ENCODE measurements around the gene NIPAL3. TPM values are rescaled to one million over a fixed set of nuclear protein-coding genes. Genes with fewer than 3 reads are reported as not detected.
"Not testable (repeated sequence)": the region's sequence is repeated elsewhere in the genome, so short reads cannot be mapped to it uniquely, and the experiment has no call there.

The NIPAL3 gene
- total RNA-seq, 1 experiment from 2014 or later = 44.1 TPM

GRCh38 chr1:24438423-24438901 lies 22.9 kb downstream of the NIPAL3 start:
- no peaks in the 10 kb centered on the region for H3K27me3 ChIP-seq
- H3K4me3 ChIP-seq = no peak overlapping the region
- no peak for DNase-seq
- no peaks in the 10 kb centered on the region for H3K9me3 ChIP-seq
- peaks cover 14% of the 10 kb centered on the region for H3K36me3 ChIP-seq

GRCh38 chr1:24440436-24440835 lies 24.8 kb downstream of the NIPAL3 start:
- Histone ChIP-seq H3K9me3 (no peaks in the 10 kb centered on the region), H3K36me3 (peaks cover 24% of the 10 kb centered on the region), H3K4me3 (no peak overlapping the region), H3K27me3 (no peaks in the 10 kb centered on the region)
- no peak for DNase-seq

- DNase-seq = no peak
- no peaks in the 10 kb centered on the region for H3K27me3 ChIP-seq
- H3K4me3 ChIP-seq = no peak overlapping the region
- no peaks in the 10 kb centered on the region for H3K9me3 ChIP-seq
- H3K36me3 ChIP-seq = peaks cover 32% of the 10 kb centered on the region
Observed at GRCh38 chr1:24441480-24441879, 25.9 kb downstream of the NIPAL3 start.

GRCh38 chr1:24441996-24442668 lies 26.5 kb downstream of the NIPAL3 start:
- Histone ChIP-seq H3K36me3 (peaks cover 38% of the 10 kb centered on the region), H3K27me3 (no peaks in the 10 kb centered on the region), H3K9me3 (no peaks in the 10 kb centered on the region), H3K4me3 (no peak overlapping the region)
- no peak for DNase-seq

- H3K4me3 ChIP-seq = no peak overlapping the region
- peaks cover 38% of the 10 kb centered on the region for H3K36me3 ChIP-seq
- H3K27me3 ChIP-seq = no peaks in the 10 kb centered on the region
- DNase-seq = peak; percentile 5
- H3K9me3 ChIP-seq = no peaks in the 10 kb centered on the region
Observed at GRCh38 chr1:24442764-24443163, 27.2 kb downstream of the NIPAL3 start.

GRCh38 chr1:24443241-24443656 lies 27.6 kb downstream of the NIPAL3 start:
- no peak for DNase-seq
- peaks cover 41% of the 10 kb centered on the region for H3K36me3 ChIP-seq
- H3K27me3 ChIP-seq = no peaks in the 10 kb centered on the region
- H3K4me3 ChIP-seq = no peak overlapping the region
- H3K9me3 ChIP-seq = no peaks in the 10 kb centered on the region

- not testable (repeated sequence) for DNase-seq, H3K9me3 ChIP-seq, H3K4me3 ChIP-seq
Observed at GRCh38 chr1:24446446-24446845, 30.8 kb downstream of the NIPAL3 start.

GRCh38 chr1:24450316-24450715 lies 34.7 kb downstream of the NIPAL3 start:
- Histone ChIP-seq H3K36me3 (peaks cover 39% of the 10 kb centered on the region), H3K9me3 (no peaks in the 10 kb centered on the region)

More at GRCh38 chr1:24446446-24446845, 30.8 kb downstream of the NIPAL3 start:
- not testable (repeated sequence) for H3K27me3 ChIP-seq
- peaks cover 55% of the 10 kb centered on the region for H3K36me3 ChIP-seq

GRCh38 chr1:24450857-24451397 lies 35.3 kb downstream of the NIPAL3 start:
- H3K27me3 ChIP-seq = no peaks in the 10 kb centered on the region
- DNase-seq = peak; percentile 4
- no peaks in the 10 kb centered on the region for H3K9me3 ChIP-seq
- H3K36me3 ChIP-seq = peaks cover 36% of the 10 kb centered on the region
- H3K4me3 ChIP-seq = no peak overlapping the region

More at GRCh38 chr1:24450316-24450715, 34.7 kb downstream of the NIPAL3 start:
- DNase-seq = no peak
- Histone ChIP-seq H3K4me3 (no peak overlapping the region), H3K27me3 (no peaks in the 10 kb centered on the region)

- DNase-seq = no peak
- Histone ChIP-seq H3K9me3 (no peaks in the 10 kb centered on the region), H3K36me3 (peaks cover 30% of the 10 kb centered on the region), H3K4me3 (no peak overlapping the region), H3K27me3 (no peaks in the 10 kb centered on the region)
Observed at GRCh38 chr1:24451746-24452145, 36.1 kb downstream of the NIPAL3 start.

- H3K4me3 ChIP-seq = no peak overlapping the region
- no peak for DNase-seq
- H3K36me3 ChIP-seq = peaks cover 27% of the 10 kb centered on the region
- no peaks in the 10 kb centered on the region for H3K9me3 ChIP-seq
- no peaks in the 10 kb centered on the region for H3K27me3 ChIP-seq
Observed at GRCh38 chr1:24452922-24453485, 37.4 kb downstream of the NIPAL3 start.

- peaks cover 34% of the 10 kb centered on the region for H3K36me3 ChIP-seq
- no peaks in the 10 kb centered on the region for H3K27me3 ChIP-seq
- no peak for DNase-seq
- no peaks in the 10 kb centered on the region for H3K9me3 ChIP-seq
- no peak overlapping the region for H3K4me3 ChIP-seq
Observed at GRCh38 chr1:24454673-24455072, 39.1 kb downstream of the NIPAL3 start.

GRCh38 chr1:24455272-24455671 lies 39.7 kb downstream of the NIPAL3 start:
- Histone ChIP-seq H3K4me3 (no peak overlapping the region), H3K9me3 (no peaks in the 10 kb centered on the region), H3K27me3 (no peaks in the 10 kb centered on the region), H3K36me3 (peaks cover 36% of the 10 kb centered on the region)
- DNase-seq = no peak

- H3K36me3 ChIP-seq = peaks cover 44% of the 10 kb centered on the region
- no peaks in the 10 kb centered on the region for H3K9me3 ChIP-seq
- H3K27me3 ChIP-seq = no peaks in the 10 kb centered on the region
- H3K4me3 ChIP-seq = no peak overlapping the region
- DNase-seq = no peak
Observed at GRCh38 chr1:24457866-24458265, 42.3 kb downstream of the NIPAL3 start.

- Histone ChIP-seq H3K9me3 (no peaks in the 10 kb centered on the region), H3K4me3 (no peak overlapping the region), H3K27me3 (no peaks in the 10 kb centered on the region), H3K36me3 (peaks cover 48% of the 10 kb centered on the region)
- no peak for DNase-seq
Observed at GRCh38 chr1:24459551-24460266, 44.1 kb downstream of the NIPAL3 start.

GRCh38 chr1:24462128-24462527 lies 46.5 kb downstream of the NIPAL3 start:
- not testable (repeated sequence) for H3K27me3 ChIP-seq, H3K4me3 ChIP-seq, H3K9me3 ChIP-seq
- DNase-seq = peak; percentile 52
- H3K36me3 ChIP-seq = peaks cover 57% of the 10 kb centered on the region
